HG02852 (cell line): ENCODE data around the gene GPR37L1.
"Not testable (repeated sequence)": the region's sequence is repeated elsewhere in the genome, so short reads cannot be mapped to it uniquely, and the experiment has no call there.

Experiments used
- ATAC-seq: cut with Tn5 transposase; IDR thresholded peaks from one replicate; pipeline ENCODE4 v1.9.1; 2021; ENCODE audit warnings: mild to moderate bottlenecking, moderate library complexity; ENCODE audit not compliant: unreplicated experiment

The GPR37L1 gene

GRCh38 chr1:202133001-202133400 lies 10.3 kb downstream of the GPR37L1 start:
- no peak for ATAC-seq

- no peak for ATAC-seq
These were observed 10.8 kb downstream of the GPR37L1 start for GRCh38 chr1:202133496-202133895.

- ATAC-seq, result no peak
These were observed 11.3 kb downstream of the GPR37L1 start for GRCh38 chr1:202133989-202134388.

- no peak for ATAC-seq
These were observed 12.0 kb downstream of the GPR37L1 start for GRCh38 chr1:202134645-202135172.

GRCh38 chr1:202135221-202135721 lies 12.6 kb downstream of the GPR37L1 start:
- peak; percentile 66 for ATAC-seq

GRCh38 chr1:202140833-202141232 lies 18.1 kb downstream of the GPR37L1 start:
- no peak for ATAC-seq

GRCh38 chr1:202141468-202141867 lies 18.8 kb downstream of the GPR37L1 start:
- ATAC-seq, result not testable (repeated sequence)

GRCh38 chr1:202143011-202143767 lies 20.5 kb downstream of the GPR37L1 start:
- peak; percentile 19 for ATAC-seq

GRCh38 chr1:202143768-202144401 lies 21.2 kb downstream of the GPR37L1 start:
- ATAC-seq, result peak; percentile 47

- peak; percentile 70 for ATAC-seq
These were observed 21.8 kb downstream of the GPR37L1 start, which contains the start of gene ARL8A for GRCh38 chr1:202144402-202145067. Gene ARL8A, minus strand, starts transcription at chr1:202144737. Its CDS starts 165 bp downstream, at chr1:202144572.

GRCh38 chr1:202145068-202145743 lies 22.5 kb downstream of the GPR37L1 start:
- ATAC-seq, result no peak

GRCh38 chr1:202145744-202146140 lies 23.0 kb downstream of the GPR37L1 start:
- ATAC-seq, result not testable (repeated sequence)

- ATAC-seq, result no peak
These were observed 23.6 kb downstream of the GPR37L1 start for GRCh38 chr1:202146279-202146678.

- no peak for ATAC-seq
These were observed 24.3 kb downstream of the GPR37L1 start for GRCh38 chr1:202146993-202147392.

GRCh38 chr1:202148391-202148790 lies 25.7 kb downstream of the GPR37L1 start:
- no peak for ATAC-seq

- ATAC-seq, result no peak
These were observed 26.8 kb downstream of the GPR37L1 start for GRCh38 chr1:202149566-202149965.

GRCh38 chr1:202150187-202150586 lies 27.5 kb downstream of the GPR37L1 start:
- no peak for ATAC-seq

- no peak for ATAC-seq
These were observed 27.9 kb downstream of the GPR37L1 start for GRCh38 chr1:202150602-202151001.

GRCh38 chr1:202151045-202151444 lies 28.3 kb downstream of the GPR37L1 start:
- ATAC-seq, result no peak

- ATAC-seq, result no peak
These were observed 29.7 kb downstream of the GPR37L1 start for GRCh38 chr1:202152399-202152798.

- no peak for ATAC-seq
These were observed 30.6 kb downstream of the GPR37L1 start for GRCh38 chr1:202153284-202153683.
